SK-N-SH (cell line): ENCODE results near the gene ZDHHC11B. TPM values are rescaled to one million over a fixed set of nuclear protein-coding genes. Genes with fewer than 3 reads are reported as not detected.

Source experiments
- CTCF ChIA-PET: fragments of 300-600, 350-600 bp; formaldehyde crosslinking; extraction: SDS; loops from one replicate; lab custom pipeline; 2021; lab: Yijun Ruan, JAX
- POLR2A ChIA-PET: fragments of 350-600 bp; sonication (Branson Sonifier 250); formaldehyde crosslinking; extraction: SDS; loops from one replicate; lab custom pipeline; 2020; ENCODE audit warnings: antibody characterized with exemption, inconsistent platforms; lab: Yijun Ruan, JAX
- DNase-seq: peaks from one replicate; pipeline ENCODE4 v3.0.0; 2012
- H2AFZ ChIP-seq: fragments of 200-600 bp; sonication (generic); 2 replicates; pipeline ENCODE4 v1.8.1; 2016; ENCODE audit warnings: antibody characterized with exemption, mild to moderate bottlenecking, low read depth
- H3F3A ChIP-seq: fragments of 200-600 bp; sonication (generic); replicated peaks from 2 replicates; pipeline ENCODE3; 2016; ENCODE audit warnings: antibody characterized with exemption, mild to moderate bottlenecking; ENCODE audit not compliant: insufficient read depth
- H3K27ac ChIP-seq, 2 experiments: fragments of 200-500 bp in 1 of 2; fragments of 200-600 bp in 1 of 2; sonication (Bioruptor generic) in 1 of 2; sonication (generic), shearing (Covaris generic) in 1 of 2; 2 replicates each; pipeline versions ENCODE4 v1.5.1 to v1.6.1; 2014 to 2016; ENCODE audit warnings: low read depth in 2 of 2, inconsistent platforms in 1 of 2, low read length in 1 of 2, mild to moderate bottlenecking in 1 of 2, mixed read lengths in 1 of 2
- H3K27me3 ChIP-seq: fragments of 200-600 bp; sonication (generic), shearing (Covaris generic); 2 replicates; pipeline ENCODE4 v1.6.1; 2016; ENCODE audit warnings: mixed run types; ENCODE audit not compliant: insufficient read depth
- H3K36me3 ChIP-seq, 2 experiments: fragments of 200-500 bp in 1 of 2; fragments of 200-600 bp in 1 of 2; sonication (Bioruptor generic) in 1 of 2; sonication (generic) in 1 of 2; replicated peaks in 1 of 2; 2 replicates each; pipeline versions ENCODE3 to v1.5.1; 2014 to 2016; ENCODE audit warnings: low read length in 1 of 2, mild to moderate bottlenecking in 1 of 2; ENCODE audit not compliant: insufficient read depth in 2 of 2, control insufficient read depth in 1 of 2
- H3K4me1 ChIP-seq, 2 experiments: fragments of 200-500 bp in 1 of 2; fragments of 200-600 bp in 1 of 2; sonication (Bioruptor generic) in 1 of 2; sonication (generic), shearing (Covaris generic) in 1 of 2; 2 replicates each; pipeline versions ENCODE4 v1.5.1 to v1.6.1; 2014 to 2016; ENCODE audit warnings: low read depth in 1 of 2, low read length in 1 of 2, mixed run types in 1 of 2; ENCODE audit not compliant: insufficient read depth in 2 of 2, control insufficient read depth in 1 of 2
- H3K4me2 ChIP-seq: fragments of 200-600 bp; sonication (generic), shearing (Covaris generic); 2 replicates; pipeline ENCODE4 v1.6.1; 2017; ENCODE audit warnings: mixed run types
- H3K4me3 ChIP-seq, 2 experiments: fragments of 200-500 bp in 1 of 2; fragments of 200-600 bp in 1 of 2; sonication (Bioruptor generic) in 1 of 2; sonication (generic), shearing (Covaris generic) in 1 of 2; 2 replicates each; pipeline versions ENCODE4 v1.5.1 to v1.8.1; 2014 to 2016; ENCODE audit warnings: low read depth in 2 of 2, inconsistent platforms in 1 of 2, low read length in 1 of 2, mild to moderate bottlenecking in 1 of 2, mixed read lengths in 1 of 2, moderate library complexity in 1 of 2
- H3K79me2 ChIP-seq: fragments of 200-600 bp; sonication (generic); 2 replicates; pipeline ENCODE4 v1.8.1; 2017; ENCODE audit warnings: mild to moderate bottlenecking; ENCODE audit not compliant: insufficient read depth
- H3K9ac ChIP-seq: fragments of 200-600 bp; sonication (generic); 2 replicates; pipeline ENCODE4 v1.6.1; 2017; ENCODE audit warnings: mixed run types
- H3K9me2 ChIP-seq: fragments of 200-600 bp; sonication (generic); 2 replicates; pipeline ENCODE4 v1.6.1; 2017; ENCODE audit warnings: mixed run types
- H3K9me3 ChIP-seq: fragments of 200-600 bp; sonication (generic); 2 replicates; pipeline ENCODE4 v1.6.1; 2017; ENCODE audit warnings: mixed run types, mild to moderate bottlenecking, moderate library complexity
- H4K20me1 ChIP-seq: fragments of 200-600 bp; sonication (generic); 2 replicates; pipeline ENCODE4 v1.6.1; 2017; ENCODE audit warnings: mild to moderate bottlenecking, mixed run types; ENCODE audit not compliant: insufficient read depth
- CHD2 ChIP-seq: fragments of 150-350 bp; IDR thresholded peaks from 2 replicates; pipeline ENCODE4 v1.6.1; 2018; ENCODE audit warnings: low read length; ENCODE audit not compliant: partially characterized antibody
- CTCF ChIP-seq: fragments of 200-600 bp; sonication (generic); IDR thresholded peaks from 2 replicates; pipeline ENCODE4 v1.6.1; 2017; ENCODE audit warnings: antibody characterized with exemption, mild to moderate bottlenecking, moderate library complexity
- FOSL2 ChIP-seq: IDR thresholded peaks from 2 replicates; pipeline ENCODE4 v1.4.0; 2012; ENCODE audit warnings: low read depth, mild to moderate bottlenecking, moderate library complexity, borderline replicate concordance
- FOXJ3 ChIP-seq: sonication (generic); formaldehyde crosslinking; IDR thresholded peaks from 2 replicates; pipeline ENCODE4 v1.5.1; 2020; ENCODE audit warnings: mild to moderate bottlenecking, missing genetic modification reagents
- FOXM1 ChIP-seq: IDR thresholded peaks from 2 replicates; pipeline ENCODE4 v1.4.0; 2012; ENCODE audit warnings: low read depth, mild to moderate bottlenecking
- GATA2 ChIP-seq: sonication (generic); formaldehyde crosslinking; IDR thresholded peaks from 2 replicates; pipeline ENCODE4 v1.5.0; 2020; ENCODE audit warnings: mild to moderate bottlenecking, missing genetic modification reagents
- JUND ChIP-seq: IDR thresholded peaks from 2 replicates; pipeline ENCODE4 v1.4.0; 2012
- MAX ChIP-seq: IDR thresholded peaks from 2 replicates; pipeline ENCODE4 v1.4.0; 2012; ENCODE audit warnings: low read depth
- MXI1 ChIP-seq: IDR thresholded peaks from 2 replicates; pipeline ENCODE4 v1.6.1; 2012; ENCODE audit warnings: mild to moderate bottlenecking, low read depth, low read length, improper control_type of control experiment
- RCOR1 ChIP-seq: fragments of 150-350 bp; IDR thresholded peaks from 2 replicates; pipeline ENCODE4 v1.6.1; 2017; ENCODE audit warnings: antibody characterized with exemption, low read length
- RXRA ChIP-seq: IDR thresholded peaks from 2 replicates; pipeline ENCODE4 v1.4.0; 2012; ENCODE audit warnings: low read depth, mild to moderate bottlenecking, borderline replicate concordance
- SIN3A ChIP-seq: IDR thresholded peaks from 2 replicates; pipeline ENCODE4 v1.6.1; 2012; ENCODE audit warnings: low read depth, mild to moderate bottlenecking, low read length, moderate library complexity, borderline replicate concordance
- TAF1 ChIP-seq: IDR thresholded peaks from 2 replicates; pipeline ENCODE4 v1.6.1; 2012; ENCODE audit warnings: low read depth, mild to moderate bottlenecking, low read length, moderate library complexity, borderline replicate concordance
- TEAD4 ChIP-seq: IDR thresholded peaks from 2 replicates; pipeline ENCODE4 v1.4.0; 2012; ENCODE audit warnings: mild to moderate bottlenecking, borderline replicate concordance; ENCODE audit not compliant: insufficient read depth
- USF1 ChIP-seq: IDR thresholded peaks from 2 replicates; pipeline ENCODE4 v1.4.0; 2012; ENCODE audit warnings: low read depth, borderline replicate concordance
- YY1 ChIP-seq: IDR thresholded peaks from 2 replicates; pipeline ENCODE4 v1.4.0; 2012; ENCODE audit warnings: low read depth, mild to moderate bottlenecking
- WGBS: methylation state at CpG from one replicate; pipeline ENCODE4 v1.1.6; 2017; ENCODE audit warnings: low lambda C conversion rate; 5-methylcytosine and 5-hydroxymethylcytosine counted together
- polyA plus RNA-seq, 3 experiments: library from polyadenylated mRNA; depleted of rRNA; stranded (reverse); fragments of >200 nt; gene quantifications; 2 replicates each; pipeline ENCODE4 v1.2.3, GENCODE V29; 2012

The ZDHHC11B gene
- polyA plus RNA-seq, 1 of the 3 experiments (the other 2 are of a cell fraction) = not detected

- TF ChIP-seq SIN3A (no peak), TAF1 (no peak), FOXJ3 (CRISPR knock-in tag) (no peak), FOXM1 (no peak), RCOR1 (no peak), YY1 (no peak)
Measured at GRCh38 chr5:761059-761771, 23.3 kb downstream of the ZDHHC11B start.

GRCh38 chr5:760363-761058 is 24.0 kb downstream of the ZDHHC11B start:
- WGBS = 69% methylated on average over 24 of the region's 24 CpGs

More at GRCh38 chr5:761059-761771, 23.3 kb downstream of the ZDHHC11B start:
- DNase-seq = peak; percentile 40
- Histone ChIP-seq H4K20me1 (no peaks in the 10 kb centered on the region), H3K9ac (no peak overlapping the region), H3K4me3 (no peak overlapping the region), H2AFZ (no peak overlapping the region), H3K27me3 (no peaks in the 10 kb centered on the region; the same call in 1 of the 2 replicates), H3K4me2 (no peak overlapping the region), H3F3A (no peaks in the 10 kb centered on the region), H3K9me3 (no peaks in the 10 kb centered on the region), H3K36me3 (no peaks in the 10 kb centered on the region), H3K9me2 (no peaks in the 10 kb centered on the region), H3K27ac (no peak overlapping the region), H3K79me2 (no peaks in the 10 kb centered on the region), H3K4me1 (peaks cover 0 to 16% of the 10 kb centered on the region in 2 experiments; a peak in 1 of 4 replicates)
- CTCF ChIA-PET = no interaction called here
- WGBS = 48% methylated on average over 15 of the region's 15 CpGs
- POLR2A ChIA-PET = no interaction called here

GRCh38 chr5:759781-760362 is 24.7 kb downstream of the ZDHHC11B start:
- DNase-seq = peak; percentile 37
- H3K79me2 ChIP-seq = no peaks in the 10 kb centered on the region
- H3K9ac ChIP-seq = no peak overlapping the region
- H3K4me3 ChIP-seq = no peak overlapping the region
- no peak overlapping the region for H2AFZ ChIP-seq
- H3K36me3 ChIP-seq = no peaks in the 10 kb centered on the region
- H3F3A ChIP-seq = no peaks in the 10 kb centered on the region
- H3K9me3 ChIP-seq = no peaks in the 10 kb centered on the region
- H3K27me3 ChIP-seq = no peaks in the 10 kb centered on the region; the same call in 1 of the 2 replicates
- no peak overlapping the region for H3K4me2 ChIP-seq
- 68% methylated on average over 22 of the region's 22 CpGs for WGBS
- peaks cover 0 to 16% of the 10 kb centered on the region in 2 experiments; a peak in 1 of 4 replicates for H3K4me1 ChIP-seq
- ChIA-PET CTCF (interaction anchor here (1.7 kb wide), 1 partner anchor 88 kb away, joined by 5 read pairs; no protein-coding TSS in a partner anchor), POLR2A (no interaction called here)
- H3K9me2 ChIP-seq = no peaks in the 10 kb centered on the region
- H4K20me1 ChIP-seq = no peaks in the 10 kb centered on the region
- no peak overlapping the region for H3K27ac ChIP-seq
- TF ChIP-seq MAX = no peak
- no peak for TF ChIP-seq CHD2
- no peak for TF ChIP-seq JUND
- no peak for TF ChIP-seq FOXM1
- no peak for TF ChIP-seq FOSL2
- TF ChIP-seq GATA2 (CRISPR knock-in tag) = no peak
- no peak for TF ChIP-seq MXI1
- TF ChIP-seq SIN3A = no peak
- TF ChIP-seq TAF1 = no peak
- no peak for TF ChIP-seq RXRA
- no peak for TF ChIP-seq CTCF
- no peak for TF ChIP-seq TEAD4
- no peak for TF ChIP-seq USF1
- TF ChIP-seq YY1 = no peak

More at GRCh38 chr5:760363-761058, 24.0 kb downstream of the ZDHHC11B start:
- Histone ChIP-seq H3K4me1 (peaks cover 0 to 16% of the 10 kb centered on the region in 2 experiments; a peak in 1 of 4 replicates), H3K36me3 (no peaks in the 10 kb centered on the region), H3K9me3 (no peaks in the 10 kb centered on the region), H3K9ac (no peak overlapping the region), H3K4me3 (no peak overlapping the region), H3K79me2 (no peaks in the 10 kb centered on the region), H3F3A (no peaks in the 10 kb centered on the region), H3K4me2 (no peak overlapping the region)
- DNase-seq = peak; percentile 39
- POLR2A ChIA-PET = no interaction called here
- TF ChIP-seq TAF1 = no peak
- TF ChIP-seq, all 33 proteins: peak for 0
- Histone ChIP-seq H2AFZ (no peak overlapping the region), H3K27me3 (no peaks in the 10 kb centered on the region; the same call in 1 of the 2 replicates), H3K27ac (no peak overlapping the region), H4K20me1 (no peaks in the 10 kb centered on the region), H3K9me2 (no peaks in the 10 kb centered on the region)
- CTCF ChIA-PET = no interaction called here
